Renal pelvis (tissue), 4 donors: ENCODE data around the gene PTPN7. TPM values are rescaled to one million over a fixed set of nuclear protein-coding genes. Genes with fewer than 3 reads are reported as not detected.
"Not testable (repeated sequence)": the region's sequence is repeated elsewhere in the genome, so short reads cannot be mapped to it uniquely, and the experiment has no call there.

Source experiments
- DNase-seq: peaks from one replicate; pipeline ENCODE4 v3.0.0-alpha.2; 2013
- polyA plus RNA-seq, 3 donors: library from polyadenylated mRNA; unstranded; fragments of 120-200 nt; gene quantifications; one replicate each; pipeline ENCODE4 v1.2.1, GENCODE V29; 2013; ENCODE audit not compliant: insufficient read length in 3 of 3

The PTPN7 gene
- polyA plus RNA-seq, 3 donors, result 1.0 to 2.0 (median 1.3) TPM

- DNase-seq, result no peak
Measured at GRCh38 chr1:202130816-202131522, 29.4 kb downstream of the PTPN7 start.

GRCh38 chr1:202130297-202130721 lies 30.1 kb downstream of the PTPN7 start:
- no peak for DNase-seq

GRCh38 chr1:202129453-202130296 lies 30.7 kb downstream of the PTPN7 start:
- no peak for DNase-seq

DNA sequence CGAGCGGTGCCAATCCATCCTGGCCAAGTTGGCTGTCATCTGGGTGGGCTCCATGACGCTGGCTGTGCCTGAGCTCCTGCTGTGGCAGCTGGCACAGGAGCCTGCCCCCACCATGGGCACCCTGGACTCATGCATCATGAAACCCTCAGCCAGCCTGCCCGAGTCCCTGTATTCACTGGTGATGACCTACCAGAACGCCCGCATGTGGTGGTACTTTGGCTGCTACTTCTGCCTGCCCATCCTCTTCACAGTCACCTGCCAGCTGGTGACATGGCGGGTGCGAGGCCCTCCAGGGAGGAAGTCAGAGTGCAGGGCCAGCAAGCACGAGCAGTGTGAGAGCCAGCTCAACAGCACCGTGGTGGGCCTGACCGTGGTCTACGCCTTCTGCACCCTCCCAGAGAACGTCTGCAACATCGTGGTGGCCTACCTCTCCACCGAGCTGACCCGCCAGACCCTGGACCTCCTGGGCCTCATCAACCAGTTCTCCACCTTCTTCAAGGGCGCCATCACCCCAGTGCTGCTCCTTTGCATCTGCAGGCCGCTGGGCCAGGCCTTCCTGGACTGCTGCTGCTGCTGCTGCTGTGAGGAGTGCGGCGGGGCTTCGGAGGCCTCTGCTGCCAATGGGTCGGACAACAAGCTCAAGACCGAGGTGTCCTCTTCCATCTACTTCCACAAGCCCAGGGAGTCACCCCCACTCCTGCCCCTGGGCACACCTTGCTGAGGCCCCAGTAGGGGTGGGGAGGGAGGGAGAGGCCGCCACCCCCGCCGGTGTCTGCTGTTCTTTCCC lies 32.4 kb downstream of the PTPN7 start:
- no peak for DNase-seq

- no peak for DNase-seq
Measured at GRCh38 chr1:202127061-202127460, 33.3 kb downstream of the PTPN7 start.

DNA sequence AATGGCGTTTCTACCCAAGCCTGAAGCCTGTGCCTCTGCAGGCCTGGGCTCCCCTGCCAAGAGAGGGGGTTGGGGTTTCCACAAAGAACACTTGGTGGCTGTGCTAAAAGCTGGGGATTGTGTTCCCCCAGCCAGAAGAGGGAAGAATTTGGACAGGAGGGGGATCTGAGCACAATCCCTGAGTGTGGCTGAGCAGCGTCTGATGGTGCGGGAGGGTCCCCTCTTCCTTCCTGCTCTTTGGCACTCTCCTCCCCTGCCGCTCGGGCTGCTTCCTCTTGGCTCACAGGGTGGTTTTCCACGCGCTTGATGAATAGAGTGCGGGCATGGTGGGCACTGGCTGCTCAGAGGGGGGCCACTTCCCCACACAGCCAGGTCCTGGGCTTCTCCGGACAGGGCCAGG lies 34.0 kb downstream of the PTPN7 start:
- no peak for DNase-seq

GRCh38 chr1:202125611-202126010 lies 34.8 kb downstream of the PTPN7 start:
- DNase-seq, result no peak

DNA sequence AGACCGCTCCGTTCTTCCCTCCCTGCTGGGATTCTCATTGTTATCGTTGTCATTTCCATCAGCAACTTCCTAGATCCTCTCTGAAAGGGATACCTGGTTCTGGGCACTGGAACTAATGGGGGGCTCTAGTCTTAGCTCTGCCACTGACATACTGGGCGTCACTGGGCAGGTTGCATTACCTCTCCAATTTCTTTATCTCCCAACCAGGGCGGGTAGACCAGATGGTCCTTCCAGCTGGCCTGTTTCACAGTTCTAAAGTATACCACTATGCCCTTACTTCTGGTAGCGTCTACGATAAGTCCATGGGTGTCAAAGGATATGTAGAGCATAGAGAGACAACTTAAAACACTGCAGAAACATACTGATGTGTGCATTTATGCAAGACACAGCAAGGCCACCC lies 36.3 kb downstream of the PTPN7 start:
- DNase-seq, result no peak

DNA sequence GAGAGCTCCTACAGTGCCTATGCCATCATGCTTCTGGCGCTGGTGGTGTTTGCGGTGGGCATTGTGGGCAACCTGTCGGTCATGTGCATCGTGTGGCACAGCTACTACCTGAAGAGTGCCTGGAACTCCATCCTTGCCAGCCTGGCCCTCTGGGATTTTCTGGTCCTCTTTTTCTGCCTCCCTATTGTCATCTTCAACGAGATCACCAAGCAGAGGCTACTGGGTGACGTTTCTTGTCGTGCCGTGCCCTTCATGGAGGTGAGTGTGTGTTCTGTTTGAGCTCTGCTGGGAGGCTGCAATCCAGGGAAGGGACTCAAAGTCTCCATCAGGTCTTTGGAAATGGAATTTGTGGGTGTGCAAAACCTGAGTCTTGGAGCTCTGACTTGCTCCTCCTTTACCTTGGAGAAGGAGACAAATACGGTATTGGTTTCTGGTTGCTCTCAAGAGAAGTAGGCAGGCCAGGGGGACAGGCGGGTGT lies 37.0 kb downstream of the PTPN7 start:
- DNase-seq, result no peak

DNA sequence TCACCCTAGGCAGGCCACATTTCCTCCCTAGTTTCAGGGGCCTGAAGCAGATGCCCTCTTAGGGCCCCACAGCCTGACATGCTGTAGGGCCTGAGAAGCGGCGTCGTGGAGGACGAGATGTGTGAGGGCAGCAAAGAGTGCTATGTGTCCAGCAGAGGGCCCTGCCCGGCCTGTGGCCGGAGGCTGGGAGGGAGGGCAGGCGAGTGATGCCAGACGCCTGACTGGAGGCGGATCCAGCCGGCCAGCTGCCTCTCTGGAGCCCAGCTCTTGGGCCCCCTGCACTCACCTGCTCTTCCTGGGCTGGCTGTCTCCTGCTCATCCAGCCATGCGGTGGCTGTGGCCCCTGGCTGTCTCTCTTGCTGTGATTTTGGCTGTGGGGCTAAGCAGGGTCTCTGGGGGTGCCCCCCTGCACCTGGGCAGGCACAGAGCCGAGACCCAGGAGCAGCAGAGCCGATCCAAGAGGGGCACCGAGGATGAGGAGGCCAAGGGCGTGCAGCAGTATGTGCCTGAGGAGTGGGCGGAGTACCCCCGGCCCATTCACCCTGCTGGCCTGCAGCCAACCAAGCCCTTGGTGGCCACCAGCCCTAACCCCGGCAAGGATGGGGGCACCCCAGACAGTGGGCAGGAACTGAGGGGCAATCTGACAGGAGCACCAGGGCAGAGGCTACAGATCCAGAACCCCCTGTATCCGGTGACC lies 37.6 kb downstream of the PTPN7 start, which contains the start of gene GPR37L1:
Gene GPR37L1, plus strand, starts transcription at position 279 of the 697 bp plus-strand sequence. Its CDS starts 47 bp downstream, at position 326.
- DNase-seq, result no peak

DNA sequence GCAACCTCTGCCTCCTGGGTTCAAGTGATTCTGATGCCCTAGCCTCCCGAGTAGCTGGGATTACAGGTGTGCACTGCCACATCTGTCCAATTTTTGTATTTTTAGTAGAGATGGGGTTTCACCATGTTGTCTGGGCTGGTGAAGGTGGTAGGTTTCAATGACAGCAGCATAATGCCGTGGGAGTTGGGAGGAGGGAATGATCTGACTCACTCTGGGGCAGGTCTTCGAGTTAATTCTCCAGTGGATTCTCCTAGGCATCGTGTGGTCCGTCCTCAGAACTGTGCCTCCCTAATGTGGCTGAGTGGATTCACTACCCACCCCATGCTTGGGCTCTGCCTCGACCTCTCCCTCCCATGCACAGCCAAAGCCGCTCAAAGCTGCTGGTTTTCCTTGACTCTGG lies 39.4 kb downstream of the PTPN7 start:
- no peak for DNase-seq

GRCh38 chr1:202117898-202118371 lies 42.5 kb downstream of the PTPN7 start:
- DNase-seq, result no peak

DNA sequence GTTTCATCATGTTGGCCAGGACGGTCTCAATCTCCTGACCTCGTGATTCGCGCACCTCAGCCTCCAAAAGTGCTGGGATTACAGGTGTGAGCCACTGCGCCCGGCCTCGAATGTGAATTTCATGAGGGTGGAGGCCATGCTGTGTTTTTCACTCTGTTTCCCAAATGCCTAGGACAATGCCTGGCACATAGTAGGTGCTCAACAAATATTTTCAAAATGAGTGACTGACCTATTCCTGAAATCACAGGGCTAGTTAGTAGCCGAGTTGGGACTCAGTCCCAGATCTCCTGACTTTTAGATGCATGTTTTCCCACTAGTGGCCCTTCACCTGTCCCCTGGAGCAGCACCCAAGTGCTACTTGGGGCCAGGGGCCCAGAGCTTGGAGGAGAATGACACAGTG lies 44.1 kb downstream of the PTPN7 start:
- DNase-seq, result no peak

DNA sequence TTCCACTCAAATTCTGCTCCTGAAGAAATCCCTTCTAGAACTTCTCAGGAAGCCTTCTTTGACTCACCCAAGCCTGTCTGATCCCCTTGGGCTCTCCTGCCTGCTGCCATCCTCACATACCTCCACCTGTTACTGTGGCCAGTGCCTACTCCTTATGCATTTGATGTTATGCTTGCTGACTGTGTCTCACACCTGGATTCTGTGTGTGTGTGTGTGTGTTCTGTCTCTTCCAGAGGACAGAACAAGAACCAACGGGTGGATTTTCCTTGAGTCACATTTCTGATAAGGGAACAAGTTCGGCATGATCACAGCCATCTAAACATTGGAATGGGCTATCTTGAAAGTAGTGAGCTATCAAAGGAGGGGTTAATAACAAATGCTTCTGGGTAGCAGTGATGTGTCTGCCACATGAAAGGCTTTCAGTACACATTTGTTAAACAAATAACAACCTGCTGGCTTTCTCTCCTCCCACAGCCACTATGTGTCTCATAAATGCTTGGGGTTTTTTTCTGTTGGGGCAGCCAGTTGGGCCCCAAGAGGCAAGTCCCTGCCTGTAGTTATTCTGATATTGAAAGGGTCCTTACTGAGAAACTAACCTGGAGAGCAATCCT lies 46.6 kb downstream of the PTPN7 start:
- DNase-seq, result no peak

GRCh38 chr1:202112859-202113689 lies 47.3 kb downstream of the PTPN7 start:
- no peak for DNase-seq

- DNase-seq, result not testable (repeated sequence)
Measured at GRCh38 chr1:202111589-202111988, 48.8 kb downstream of the PTPN7 start.

DNA sequence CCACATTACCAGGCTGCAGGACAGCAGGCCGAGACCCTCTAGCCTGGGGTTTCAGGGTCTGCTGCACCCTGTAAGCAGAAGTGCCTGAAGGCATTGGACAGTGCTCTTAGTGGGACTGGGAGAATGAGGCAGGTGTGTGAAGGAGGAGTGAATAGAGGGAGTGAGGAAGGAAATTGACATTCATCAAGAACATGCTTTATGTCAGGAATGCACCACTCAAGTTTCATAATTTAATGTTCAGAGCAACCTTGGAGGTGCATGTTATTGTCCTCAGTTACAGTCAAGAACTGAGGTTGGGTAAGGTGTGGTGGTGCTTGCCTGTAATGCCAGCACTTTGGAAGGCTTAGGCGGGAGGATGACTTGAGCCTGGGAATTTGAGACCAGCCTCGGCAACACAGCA lies 49.4 kb downstream of the PTPN7 start:
- DNase-seq, result no peak

DNA sequence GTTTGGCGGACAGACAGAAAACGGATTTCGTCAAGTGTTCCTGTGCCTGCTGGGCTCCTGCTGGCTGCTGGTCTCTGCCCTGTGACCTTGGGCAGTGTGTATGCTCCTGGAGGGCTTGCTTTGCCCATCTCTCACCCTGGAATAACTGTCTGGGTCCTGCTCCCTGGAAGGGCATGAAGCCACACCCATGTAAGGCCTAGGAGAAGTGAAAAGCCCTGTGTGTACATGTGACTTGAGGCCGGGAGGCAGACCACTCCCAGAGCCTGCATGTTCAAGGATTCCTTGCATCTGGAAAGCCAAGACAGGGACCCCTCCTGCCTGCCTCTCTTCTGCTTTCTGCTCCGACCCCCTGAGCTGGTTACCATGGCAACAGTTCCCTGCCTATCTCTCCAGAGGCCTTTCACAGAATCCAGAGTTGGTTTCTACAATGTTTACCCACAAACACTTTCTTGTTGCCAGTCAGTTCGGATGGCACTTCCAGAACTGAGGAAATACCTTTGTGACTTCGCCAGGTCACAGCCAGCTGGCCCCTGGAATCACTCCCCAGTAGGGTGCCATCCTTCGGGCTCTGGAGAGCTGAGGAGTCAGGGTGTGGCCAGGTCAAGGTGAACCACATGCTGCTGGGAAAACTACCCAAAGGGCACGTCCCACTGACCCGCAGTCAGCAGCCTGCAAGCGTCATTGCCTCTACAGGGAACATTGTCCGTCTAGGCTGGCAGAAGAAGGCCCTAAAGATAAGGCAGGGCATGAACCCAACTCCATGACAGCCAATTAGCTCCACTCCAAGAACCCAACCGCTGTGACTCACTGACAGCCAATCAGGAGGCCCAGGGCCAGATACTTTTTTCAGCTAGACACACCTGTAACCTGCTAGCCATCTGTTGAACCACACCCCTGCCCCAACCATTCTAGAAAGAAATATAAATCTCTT lies 52.3 kb downstream of the PTPN7 start:
- no peak for DNase-seq

GRCh38 chr1:202107321-202107761 lies 53.1 kb downstream of the PTPN7 start:
- no peak for DNase-seq
